ENCODE results near the gene SLC25A34.

DNA sequence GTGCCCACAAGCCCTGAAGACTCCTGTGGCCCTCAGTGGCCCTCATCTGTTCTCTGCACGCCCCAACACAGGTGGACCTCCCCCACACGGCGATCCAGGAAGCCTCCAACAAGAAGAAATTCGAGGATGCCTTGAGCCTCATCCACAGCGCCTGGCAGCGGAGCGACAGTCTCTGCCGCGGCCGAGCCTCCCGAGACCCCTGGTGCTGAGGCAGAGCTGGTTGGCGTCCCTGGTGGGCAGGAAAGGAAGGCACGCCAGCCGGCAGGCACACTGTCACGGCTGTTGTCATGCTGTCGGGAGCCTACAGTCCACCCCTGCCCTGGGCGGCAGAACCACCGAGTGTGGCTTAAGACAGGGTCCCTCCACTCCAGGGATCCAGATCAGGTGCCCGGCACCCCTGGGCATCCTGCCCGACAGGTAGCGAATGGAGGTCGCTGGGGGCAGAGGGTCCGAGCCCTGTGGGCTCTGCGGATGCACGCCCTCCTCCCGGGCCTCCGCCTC lies 2.3 kb upstream of the SLC25A34 start:
- TF ChIP-seq, protein P1, sequence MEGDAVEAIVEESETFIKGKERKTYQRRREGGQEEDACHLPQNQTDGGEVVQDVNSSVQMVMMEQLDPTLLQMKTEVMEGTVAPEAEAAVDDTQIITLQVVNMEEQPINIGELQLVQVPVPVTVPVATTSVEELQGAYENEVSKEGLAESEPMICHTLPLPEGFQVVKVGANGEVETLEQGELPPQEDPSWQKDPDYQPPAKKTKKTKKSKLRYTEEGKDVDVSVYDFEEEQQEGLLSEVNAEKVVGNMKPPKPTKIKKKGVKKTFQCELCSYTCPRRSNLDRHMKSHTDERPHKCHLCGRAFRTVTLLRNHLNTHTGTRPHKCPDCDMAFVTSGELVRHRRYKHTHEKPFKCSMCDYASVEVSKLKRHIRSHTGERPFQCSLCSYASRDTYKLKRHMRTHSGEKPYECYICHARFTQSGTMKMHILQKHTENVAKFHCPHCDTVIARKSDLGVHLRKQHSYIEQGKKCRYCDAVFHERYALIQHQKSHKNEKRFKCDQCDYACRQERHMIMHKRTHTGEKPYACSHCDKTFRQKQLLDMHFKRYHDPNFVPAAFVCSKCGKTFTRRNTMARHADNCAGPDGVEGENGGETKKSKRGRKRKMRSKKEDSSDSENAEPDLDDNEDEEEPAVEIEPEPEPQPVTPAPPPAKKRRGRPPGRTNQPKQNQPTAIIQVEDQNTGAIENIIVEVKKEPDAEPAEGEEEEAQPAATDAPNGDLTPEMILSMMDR (IDR thresholded peaks at IDR 0.05): no peak
- no peak for TF ChIP-seq EP300 (IDR thresholded peaks at IDR 0.05)

All from ovary (tissue), 3 donors.